Adipocyte (in vitro differentiated cells): ENCODE measurements around the gene CCDC126.
A peak's percentile ranks its signal among the peaks of the same experiment; 100 is the strongest.

Experiments used
- DNase-seq: peaks from one replicate; pipeline ENCODE4 v3.0.0-alpha.2; 2015; ENCODE audit warnings: low read depth
- H3K27me3 ChIP-seq: replicated peaks from 2 replicates; pipeline ENCODE4 v1.7.0; 2013; ENCODE audit warnings: mild to moderate bottlenecking, low read length, moderate library complexity; ENCODE audit not compliant: control insufficient read depth, insufficient read depth
- H3K36me3 ChIP-seq: 2 replicates; pipeline ENCODE4 v1.7.0; 2013; ENCODE audit warnings: low read length, mild to moderate bottlenecking, moderate library complexity; ENCODE audit not compliant: control insufficient read depth, insufficient read depth, severe bottlenecking
- H3K4me1 ChIP-seq: 2 replicates; pipeline ENCODE4 v1.7.0; 2013; ENCODE audit warnings: mild to moderate bottlenecking, low read length, moderate library complexity; ENCODE audit not compliant: control insufficient read depth, insufficient read depth
- H3K4me3 ChIP-seq: 2 replicates; pipeline ENCODE4 v1.7.0; 2013; ENCODE audit warnings: mild to moderate bottlenecking, low read length, moderate library complexity
- H3K9ac ChIP-seq: 2 replicates; pipeline ENCODE4 v1.7.0; 2013; ENCODE audit warnings: mild to moderate bottlenecking, low read length, moderate library complexity
- H3K9me3 ChIP-seq: 2 replicates; pipeline ENCODE4 v1.7.0; 2013; ENCODE audit warnings: mild to moderate bottlenecking, low read length, moderate library complexity; ENCODE audit not compliant: control insufficient read depth

The CCDC126 gene

DNA sequence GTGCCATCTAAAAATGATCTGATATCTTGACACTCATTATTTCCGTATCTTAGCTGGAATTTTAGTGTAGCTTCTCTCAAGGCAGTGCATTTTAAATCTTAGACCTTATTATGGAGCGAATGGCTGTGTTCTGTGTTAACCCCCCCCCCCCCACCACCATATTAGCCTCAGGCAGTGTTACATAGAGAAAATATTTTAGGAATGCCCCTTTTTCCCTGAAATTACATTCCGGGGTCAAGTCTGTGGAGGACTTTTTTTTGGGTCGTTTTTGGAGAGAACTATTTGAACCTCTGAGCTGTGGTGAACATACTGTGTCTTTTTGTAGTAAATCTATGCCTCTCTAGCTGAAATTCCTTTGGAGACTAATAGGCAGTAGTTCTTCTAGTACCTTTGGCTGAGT, 3.1 kb downstream of the CCDC126 start:
- no peak overlapping the region for H3K9ac ChIP-seq
- no peaks in the 10 kb centered on the region for H3K36me3 ChIP-seq
- no peaks in the 10 kb centered on the region for H3K9me3 ChIP-seq
- H3K4me3 ChIP-seq, result no peak overlapping the region
- peaks cover 19% of the 10 kb centered on the region for H3K4me1 ChIP-seq
- DNase-seq, result peak; percentile 70
- no peaks in the 10 kb centered on the region for H3K27me3 ChIP-seq

DNA sequence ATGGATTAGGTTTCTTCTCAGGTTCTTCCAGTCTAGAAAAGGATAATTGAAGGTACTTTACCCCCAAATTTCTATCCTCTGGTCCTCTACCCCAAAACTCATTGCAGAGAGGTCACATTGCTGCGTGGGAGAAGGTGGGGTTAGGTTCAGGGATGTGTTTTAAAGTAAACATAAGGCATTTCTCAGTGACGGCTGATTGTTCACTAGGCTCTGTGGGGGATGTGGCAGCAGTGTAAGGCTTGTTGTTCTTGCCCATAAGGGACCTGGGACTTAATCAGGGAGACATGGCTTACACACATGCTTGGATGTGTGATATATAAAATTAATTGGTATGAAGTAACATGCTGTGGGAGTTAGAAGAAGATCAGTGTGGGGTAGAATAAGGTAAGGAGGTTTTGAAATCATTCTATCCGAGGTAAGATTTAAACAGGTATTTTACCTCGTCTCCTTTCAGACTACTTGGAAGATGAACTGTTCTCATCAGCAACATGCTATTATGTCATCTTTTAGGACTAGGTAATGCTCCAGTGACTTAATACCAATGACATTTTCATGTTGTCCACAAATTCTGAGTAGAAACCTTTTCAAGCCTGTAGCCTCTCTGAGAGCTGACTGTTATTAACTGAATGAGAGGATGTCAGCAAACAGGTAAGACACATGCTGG, 6.6 kb downstream of the CCDC126 start:
- H3K27me3 ChIP-seq, result no peaks in the 10 kb centered on the region

DNA sequence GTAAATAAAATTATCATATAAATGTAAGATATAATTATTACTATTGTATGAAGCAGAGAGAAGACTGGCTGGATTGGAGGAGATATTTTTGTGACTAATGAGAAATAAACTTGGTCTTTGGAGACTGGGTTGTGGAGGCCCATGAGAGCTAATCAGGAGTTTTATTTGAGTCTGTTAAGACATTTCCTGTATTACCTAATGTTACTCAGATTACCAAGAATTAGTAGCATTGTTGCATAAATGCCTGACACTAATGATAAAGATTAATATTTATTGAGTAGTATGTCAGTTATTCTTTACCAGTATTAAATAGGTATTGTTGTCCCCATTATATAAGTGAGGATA, 7.1 kb downstream of the CCDC126 start:
- no peak overlapping the region for H3K4me3 ChIP-seq
- no peaks in the 10 kb centered on the region for H3K9me3 ChIP-seq
- no peaks in the 10 kb centered on the region for H3K36me3 ChIP-seq
- no peak overlapping the region for H3K9ac ChIP-seq
- no peaks in the 10 kb centered on the region for H3K27me3 ChIP-seq
- no peak for DNase-seq
- peaks cover 9% of the 10 kb centered on the region for H3K4me1 ChIP-seq

More for the DNA sequence above, 6.6 kb downstream of the CCDC126 start:
- Histone ChIP-seq H3K9ac (no peak overlapping the region), H3K36me3 (no peaks in the 10 kb centered on the region), H3K9me3 (no peaks in the 10 kb centered on the region), H3K4me1 (peaks cover 9% of the 10 kb centered on the region), H3K4me3 (no peak overlapping the region)
- no peak for DNase-seq

DNA sequence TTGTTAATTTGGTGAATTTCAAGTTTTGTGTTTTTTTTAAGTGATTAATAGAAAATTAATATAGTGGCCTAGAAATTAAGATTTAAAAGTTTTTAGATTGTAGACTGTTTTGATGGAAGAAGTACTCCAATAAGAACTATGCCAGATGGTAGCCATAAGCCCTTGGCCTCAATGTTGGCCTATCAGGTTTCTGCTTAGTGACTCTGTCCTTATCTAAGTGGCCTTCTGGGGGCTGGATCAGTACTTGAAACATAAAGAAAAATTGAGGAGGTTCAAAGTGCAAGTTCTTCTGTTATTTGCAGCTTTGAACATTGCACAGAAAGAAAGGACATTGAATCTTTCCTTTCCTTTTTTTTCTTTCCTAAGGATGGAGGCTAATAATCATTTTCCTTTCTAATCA, 9.9 kb downstream of the CCDC126 start:
- Histone ChIP-seq H3K27me3 (no peaks in the 10 kb centered on the region), H3K4me3 (no peak overlapping the region), H3K9ac (no peak overlapping the region), H3K4me1 (no peaks in the 10 kb centered on the region), H3K36me3 (peaks cover 3% of the 10 kb centered on the region), H3K9me3 (no peaks in the 10 kb centered on the region)
- DNase-seq, result no peak

DNA sequence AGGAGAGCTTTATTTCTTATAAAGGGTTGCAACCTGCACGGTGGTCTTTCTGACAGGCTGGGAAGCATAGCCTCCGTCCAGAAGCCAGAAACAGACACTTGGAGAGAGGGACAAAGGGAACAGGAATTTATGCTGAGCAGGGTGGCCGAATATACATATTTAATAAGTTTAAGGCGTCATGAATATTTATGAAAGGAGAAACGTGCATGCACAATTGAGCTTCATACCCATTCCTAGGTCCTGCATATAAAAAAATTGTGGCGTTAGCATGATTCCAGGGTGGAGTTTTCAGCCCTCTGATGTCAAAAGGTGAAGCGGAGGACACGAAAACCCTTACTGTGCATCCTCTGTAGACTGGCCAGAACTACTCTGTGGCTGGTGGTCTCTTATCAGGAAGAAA, 10.7 kb downstream of the CCDC126 start:
- no peak overlapping the region for H3K4me3 ChIP-seq
- DNase-seq, result no peak
- H3K36me3 ChIP-seq, result peaks cover 3% of the 10 kb centered on the region
- no peak overlapping the region for H3K9ac ChIP-seq
- no peaks in the 10 kb centered on the region for H3K4me1 ChIP-seq
- no peaks in the 10 kb centered on the region for H3K9me3 ChIP-seq
- no peaks in the 10 kb centered on the region for H3K27me3 ChIP-seq

DNA sequence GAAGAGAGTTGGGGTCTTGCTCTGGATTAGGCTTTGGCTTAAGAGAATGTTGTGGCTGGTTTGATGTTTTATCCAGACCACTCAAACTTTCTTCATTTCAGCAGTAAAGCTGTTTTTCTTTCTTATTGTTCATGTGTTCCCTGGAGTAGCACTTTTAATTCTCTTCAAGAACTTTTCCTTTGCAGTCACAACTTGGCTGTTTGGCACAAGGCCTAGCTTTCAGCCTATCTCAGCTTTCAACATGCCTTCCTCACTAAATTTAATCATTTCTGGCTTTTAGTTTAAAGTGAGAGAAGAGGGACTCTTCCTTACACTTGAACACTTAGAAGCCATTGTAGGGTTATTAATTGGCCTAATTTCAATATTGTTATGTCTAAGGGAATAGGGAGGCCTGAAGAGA, 18.1 kb downstream of the CCDC126 start:
- H3K9me3 ChIP-seq, result peaks cover 8% of the 10 kb centered on the region
- H3K36me3 ChIP-seq, result peaks cover 3% of the 10 kb centered on the region
- H3K4me3 ChIP-seq, result no peak overlapping the region
- H3K4me1 ChIP-seq, result peaks cover 18% of the 10 kb centered on the region
- peak; percentile 62 for DNase-seq
- H3K9ac ChIP-seq, result no peak overlapping the region
- no peaks in the 10 kb centered on the region for H3K27me3 ChIP-seq

DNA sequence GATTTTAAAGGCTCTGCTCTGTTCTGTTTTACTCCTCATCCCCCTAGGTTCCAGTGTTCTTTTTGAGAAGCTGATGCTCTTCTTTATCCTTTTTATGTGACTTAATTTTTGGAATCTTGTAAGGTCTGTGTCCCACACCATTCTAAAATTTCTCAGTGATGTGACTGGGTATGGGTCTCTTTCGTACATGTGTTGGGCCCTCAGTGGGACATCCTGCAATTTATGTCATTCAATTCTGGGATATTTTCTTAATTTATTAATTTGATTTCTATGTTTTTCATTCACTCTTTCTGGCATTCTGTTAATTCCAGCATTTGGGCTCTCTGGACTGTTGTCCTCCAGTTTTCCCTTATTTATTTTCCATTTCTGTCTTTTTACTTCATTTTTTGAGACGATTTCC, 19.4 kb downstream of the CCDC126 start:
- no peaks in the 10 kb centered on the region for H3K36me3 ChIP-seq
- H3K4me3 ChIP-seq, result no peak overlapping the region
- peaks cover 8% of the 10 kb centered on the region for H3K9me3 ChIP-seq
- peaks cover 18% of the 10 kb centered on the region for H3K4me1 ChIP-seq
- H3K27me3 ChIP-seq, result no peaks in the 10 kb centered on the region
- DNase-seq, result no peak
- no peak overlapping the region for H3K9ac ChIP-seq

DNA sequence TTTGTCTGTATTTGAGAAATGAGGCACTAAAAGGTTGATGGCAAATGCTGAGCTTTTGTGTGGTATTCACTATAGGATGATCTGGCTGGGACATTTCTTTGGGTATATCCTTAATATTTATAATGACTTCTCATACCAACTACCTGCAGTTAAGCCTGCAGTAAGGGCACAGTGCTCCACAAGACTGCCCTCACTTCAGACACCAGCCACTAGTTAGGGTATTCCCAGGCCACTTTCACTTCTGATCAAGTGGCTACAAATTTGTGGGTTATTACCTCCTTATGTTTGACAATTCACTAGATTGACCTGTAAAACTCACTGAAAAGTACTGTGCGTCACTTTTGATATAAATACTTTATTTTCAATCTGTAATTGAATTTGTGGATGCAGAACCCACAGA, 20.3 kb downstream of the CCDC126 start:
- Histone ChIP-seq H3K9me3 (peaks cover 8% of the 10 kb centered on the region), H3K4me3 (no peak overlapping the region), H3K36me3 (no peaks in the 10 kb centered on the region), H3K9ac (no peak overlapping the region), H3K4me1 (peaks cover 18% of the 10 kb centered on the region), H3K27me3 (no peaks in the 10 kb centered on the region)
- DNase-seq, result no peak

DNA sequence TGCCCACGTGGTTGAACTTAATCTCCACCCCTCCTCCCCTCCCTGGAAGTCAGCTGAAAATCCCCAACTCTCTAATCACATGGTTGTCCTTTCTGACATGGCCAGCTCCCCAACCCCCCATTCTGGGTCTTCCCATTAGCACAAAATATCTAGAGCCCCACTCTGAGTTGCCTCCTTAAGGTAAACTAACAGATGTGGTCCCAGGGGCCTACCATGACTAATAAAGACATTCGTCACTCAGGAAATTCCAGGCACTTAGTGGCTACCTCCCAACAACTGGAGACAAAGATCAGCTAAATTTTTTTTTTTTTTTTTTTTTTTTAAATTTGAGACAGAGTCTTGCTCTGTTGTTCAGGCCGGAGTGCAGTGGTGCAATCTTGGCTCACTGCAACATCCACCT, 21.1 kb downstream of the CCDC126 start:
- Histone ChIP-seq H3K4me1 (peaks cover 26% of the 10 kb centered on the region), H3K9me3 (peaks cover 8% of the 10 kb centered on the region), H3K4me3 (no peak overlapping the region), H3K36me3 (no peaks in the 10 kb centered on the region), H3K9ac (no peak overlapping the region), H3K27me3 (no peaks in the 10 kb centered on the region)
- no peak for DNase-seq

DNA sequence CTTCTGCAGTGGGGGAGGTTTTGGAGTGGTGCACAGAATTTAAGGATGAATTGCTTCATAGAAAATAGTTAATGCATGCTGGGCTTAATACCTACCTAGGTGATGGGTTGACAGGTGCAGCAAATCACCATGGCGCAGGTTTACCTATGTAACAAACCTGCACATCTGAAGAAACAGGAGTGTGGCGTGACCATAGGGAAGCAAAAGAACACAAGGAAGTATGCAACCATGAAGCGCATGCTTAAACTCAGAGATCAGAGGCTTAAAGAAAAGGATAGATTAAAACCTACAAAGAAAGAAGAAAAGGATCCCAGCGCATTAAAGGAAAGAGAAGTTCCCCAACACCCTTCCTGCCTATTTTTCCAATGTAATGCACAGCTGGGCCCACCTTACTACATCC, 22.0 kb downstream of the CCDC126 start:
- no peaks in the 10 kb centered on the region for H3K36me3 ChIP-seq
- H3K9me3 ChIP-seq, result peaks cover 8% of the 10 kb centered on the region
- H3K27me3 ChIP-seq, result no peaks in the 10 kb centered on the region
- DNase-seq, result no peak
- peaks cover 20% of the 10 kb centered on the region for H3K4me1 ChIP-seq
- H3K4me3 ChIP-seq, result no peak overlapping the region
- no peak overlapping the region for H3K9ac ChIP-seq

DNA sequence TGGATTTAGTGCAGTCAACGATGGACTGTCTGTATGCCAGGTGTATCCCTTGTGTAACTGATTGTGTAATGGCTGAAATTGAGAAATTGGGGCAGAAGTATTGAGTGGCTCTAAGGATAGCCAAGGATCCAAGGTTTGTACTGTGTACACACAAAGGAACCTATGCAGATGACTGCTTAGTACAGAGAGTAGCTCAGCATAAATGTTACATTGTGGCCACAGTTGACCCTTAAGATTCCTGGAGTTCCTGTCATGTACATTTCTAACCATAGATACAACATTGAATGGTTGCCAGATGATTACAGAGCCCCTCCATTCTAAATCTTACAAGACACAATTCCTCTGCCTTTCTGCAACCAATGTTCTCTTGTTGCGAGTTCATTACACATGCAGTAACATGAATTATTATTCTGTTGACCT, 25.3 kb downstream of the CCDC126 start:
- Histone ChIP-seq H3K4me1 (peaks cover 12% of the 10 kb centered on the region), H3K9me3 (no peaks in the 10 kb centered on the region), H3K4me3 (peak overlapping the region; percentile 20), H3K9ac (no peak overlapping the region), H3K36me3 (no peaks in the 10 kb centered on the region), H3K27me3 (no peaks in the 10 kb centered on the region)
- peak; percentile 27 for DNase-seq

DNA sequence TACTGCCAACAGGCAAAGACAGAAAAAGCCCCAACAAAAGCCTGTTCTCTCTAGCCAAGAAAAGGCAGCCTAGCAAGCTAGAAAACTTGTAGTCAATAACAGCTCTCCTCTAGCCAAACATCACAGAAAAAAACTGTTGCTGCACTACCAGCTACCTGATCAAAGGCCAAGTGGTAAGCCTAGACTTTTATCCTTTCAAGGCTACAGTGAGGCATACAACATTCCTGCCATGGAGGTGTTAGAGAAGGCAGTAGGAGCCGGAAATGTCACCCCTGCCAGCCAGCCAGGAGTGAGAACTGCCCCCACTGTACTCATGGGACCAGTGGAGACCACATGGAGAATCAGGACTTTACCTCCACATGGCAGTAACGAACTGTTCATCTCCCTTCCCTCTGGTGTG, 31.2 kb downstream of the CCDC126 start:
- no peak for DNase-seq

More for the DNA sequence above, 31.2 kb downstream of the CCDC126 start:
- no peaks in the 10 kb centered on the region for H3K27me3 ChIP-seq
- H3K9ac ChIP-seq, result no peak overlapping the region
- no peaks in the 10 kb centered on the region for H3K4me1 ChIP-seq
- H3K9me3 ChIP-seq, result no peaks in the 10 kb centered on the region
- no peaks in the 10 kb centered on the region for H3K36me3 ChIP-seq
- no peak overlapping the region for H3K4me3 ChIP-seq
